HFFc6 (cell line): ENCODE measurements around the gene SNX9. TPM values are rescaled to one million over a fixed set of nuclear protein-coding genes. Genes with fewer than 3 reads are reported as not detected.

Source experiments
- DNase-seq: peaks from one replicate; pipeline ENCODE4 v3.0.0-alpha.2; 2018
- H3K27ac Mint-ChIP-seq: 2 replicates; pipeline ENCODE4 v1.8.0; 2020; ENCODE audit warnings: mild to moderate bottlenecking, mixed read lengths
- H3K27me3 Mint-ChIP-seq: 2 replicates; pipeline ENCODE4 v1.8.0; 2021; ENCODE audit warnings: mild to moderate bottlenecking, moderate library complexity, mixed read lengths; ENCODE audit not compliant: insufficient read depth
- H3K36me3 Mint-ChIP-seq: 2 replicates; pipeline ENCODE4 v1.8.0; 2021; ENCODE audit warnings: low read depth, mixed read lengths
- H3K4me1 Mint-ChIP-seq: 2 replicates; pipeline ENCODE4 v1.8.0; 2020; ENCODE audit warnings: low read depth, mixed read lengths
- H3K4me3 Mint-ChIP-seq: 2 replicates; pipeline ENCODE4 v1.8.0; 2020; ENCODE audit warnings: mild to moderate bottlenecking, moderate library complexity, mixed read lengths
- H3K9me3 Mint-ChIP-seq: 2 replicates; pipeline ENCODE4 v1.8.0; 2020; ENCODE audit warnings: mild to moderate bottlenecking, mixed read lengths
- CTCF ChIP-seq: fragments of 200-600 bp; sonication (generic); IDR thresholded peaks from 2 replicates; pipeline ENCODE4 v1.5.0; 2021; ENCODE audit warnings: antibody characterized with exemption, mild to moderate bottlenecking
- total RNA-seq, 6 experiments: library from RNA; stranded (reverse); fragmentation: NEBNext Ultra II Directional; extraction: Animal tissue kit (Norgen Biotek cat#: 25700); gene quantifications; 2 replicates in 1 of 6; 3 replicates in 5 of 6; pipeline ENCODE4 v1.2.3, GENCODE V29; 2021

Gene SNX9
- total RNA-seq, 6 experiments from 2014 or later: 37.2 to 46.6 (median 40.9) TPM

GRCh38 chr6:157974341-157974894, 151.4 kb downstream of the SNX9 start:
- no peaks in the 10 kb centered on the region for H3K36me3 Mint-ChIP-seq
- no peaks in the 10 kb centered on the region for H3K9me3 Mint-ChIP-seq
- DNase-seq: peak; percentile 22
- no peak for TF ChIP-seq CTCF
- H3K27me3 Mint-ChIP-seq: peaks cover 2% of the 10 kb centered on the region
- no peak overlapping the region for H3K27ac Mint-ChIP-seq
- no peak overlapping the region for H3K4me3 Mint-ChIP-seq
- peaks cover 15% of the 10 kb centered on the region for H3K4me1 Mint-ChIP-seq

GRCh38 chr6:157974967-157975366, 151.9 kb downstream of the SNX9 start:
- Mint-ChIP-seq H3K4me1 (peaks cover 16% of the 10 kb centered on the region), H3K9me3 (no peaks in the 10 kb centered on the region), H3K27me3 (peaks cover 2% of the 10 kb centered on the region), H3K4me3 (no peak overlapping the region), H3K36me3 (no peaks in the 10 kb centered on the region), H3K27ac (no peak overlapping the region)
- no peak for DNase-seq
- no peak for TF ChIP-seq CTCF

GRCh38 chr6:157975456-157975855, 152.4 kb downstream of the SNX9 start:
- Mint-ChIP-seq H3K9me3 (no peaks in the 10 kb centered on the region), H3K4me1 (peaks cover 21% of the 10 kb centered on the region), H3K4me3 (no peak overlapping the region), H3K27me3 (peaks cover 2% of the 10 kb centered on the region), H3K36me3 (no peaks in the 10 kb centered on the region), H3K27ac (no peak overlapping the region)
- TF ChIP-seq CTCF: no peak
- DNase-seq: no peak

- H3K4me1 Mint-ChIP-seq: peaks cover 30% of the 10 kb centered on the region
- no peak overlapping the region for H3K27ac Mint-ChIP-seq
- no peak overlapping the region for H3K4me3 Mint-ChIP-seq
- no peak for DNase-seq
- peaks cover 1% of the 10 kb centered on the region for H3K27me3 Mint-ChIP-seq
- H3K9me3 Mint-ChIP-seq: no peaks in the 10 kb centered on the region
- no peaks in the 10 kb centered on the region for H3K36me3 Mint-ChIP-seq
- TF ChIP-seq CTCF: no peak
These were observed 153.5 kb downstream of the SNX9 start for GRCh38 chr6:157976345-157977175.

GRCh38 chr6:157977176-157977804, 154.2 kb downstream of the SNX9 start:
- TF ChIP-seq CTCF: no peak
- Mint-ChIP-seq H3K4me1 (peaks cover 30% of the 10 kb centered on the region), H3K9me3 (no peaks in the 10 kb centered on the region), H3K27me3 (no peaks in the 10 kb centered on the region; the same call in none of the 2 replicates), H3K4me3 (no peak overlapping the region), H3K36me3 (no peaks in the 10 kb centered on the region), H3K27ac (no peak overlapping the region)
- no peak for DNase-seq
